OCI-LY1 (cell line): ENCODE results near the gene CRYBB3.

Experiments used
- EZH2 ChIP-seq: fragments of 200-600 bp; sonication (generic), shearing (Covaris generic); IDR thresholded peaks from 2 replicates; pipeline ENCODE4 v1.8.0; 2017; ENCODE audit warnings: borderline replicate concordance, mixed run types, mild to moderate bottlenecking, antibody characterized with exemption, low read length, moderate library complexity, mixed read lengths
- TF ChIP-seq, protein P1 (sequence below): fragments of 200-600 bp; sonication (generic), shearing (Covaris generic); IDR thresholded peaks from 2 replicates; pipeline ENCODE4 v1.5.1; 2017; ENCODE audit warnings: mild to moderate bottlenecking, antibody characterized with exemption, low read length, moderate library complexity, mixed read lengths

DNA sequence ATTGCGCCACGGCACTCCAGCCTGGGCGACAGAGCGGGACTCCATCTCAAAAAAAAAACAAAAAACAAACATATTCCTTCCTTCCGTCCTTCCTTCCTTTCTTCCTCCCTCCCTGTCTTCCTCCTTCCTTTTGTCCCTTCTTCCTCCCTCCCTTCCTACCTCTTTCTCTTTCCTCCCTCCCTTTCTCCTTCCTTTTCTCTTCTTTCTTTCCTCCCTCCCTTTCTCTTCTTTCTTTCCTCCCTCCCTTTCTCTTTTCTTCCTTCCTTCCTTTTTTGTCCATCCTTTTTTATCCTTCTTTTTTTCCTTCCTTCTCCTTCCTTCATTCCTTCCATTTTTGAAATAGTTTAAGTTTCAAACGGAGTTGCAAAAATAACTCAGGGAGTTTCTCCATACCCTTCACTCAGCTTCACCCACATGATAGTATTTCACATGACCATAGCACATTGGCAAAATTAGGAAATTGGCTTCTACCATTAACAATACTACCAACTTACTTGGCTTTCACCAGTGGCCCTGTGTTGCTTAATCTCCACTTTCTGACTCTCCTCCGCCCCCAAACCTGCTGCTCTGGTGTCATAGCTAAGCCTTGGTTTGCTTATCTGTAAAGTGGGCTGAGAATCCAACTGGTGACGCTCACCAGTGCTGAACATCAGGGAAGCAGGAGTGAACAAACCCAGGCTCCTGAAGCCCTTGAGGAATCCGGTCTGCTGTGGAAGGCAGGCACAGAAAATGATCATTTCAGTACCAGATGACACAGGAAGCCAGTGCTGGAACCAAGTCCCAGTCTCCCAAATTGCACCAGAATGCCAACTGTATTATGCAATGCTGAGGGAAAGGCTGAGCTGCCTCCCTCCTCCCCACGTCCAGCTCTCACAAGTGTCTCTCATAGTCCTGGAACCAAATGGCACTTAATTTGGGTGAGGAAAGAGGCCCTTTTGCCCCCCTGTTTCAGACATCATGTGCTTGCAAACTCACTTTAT is 17.2 kb upstream of the CRYBB3 start:
- TF ChIP-seq, protein P1, sequence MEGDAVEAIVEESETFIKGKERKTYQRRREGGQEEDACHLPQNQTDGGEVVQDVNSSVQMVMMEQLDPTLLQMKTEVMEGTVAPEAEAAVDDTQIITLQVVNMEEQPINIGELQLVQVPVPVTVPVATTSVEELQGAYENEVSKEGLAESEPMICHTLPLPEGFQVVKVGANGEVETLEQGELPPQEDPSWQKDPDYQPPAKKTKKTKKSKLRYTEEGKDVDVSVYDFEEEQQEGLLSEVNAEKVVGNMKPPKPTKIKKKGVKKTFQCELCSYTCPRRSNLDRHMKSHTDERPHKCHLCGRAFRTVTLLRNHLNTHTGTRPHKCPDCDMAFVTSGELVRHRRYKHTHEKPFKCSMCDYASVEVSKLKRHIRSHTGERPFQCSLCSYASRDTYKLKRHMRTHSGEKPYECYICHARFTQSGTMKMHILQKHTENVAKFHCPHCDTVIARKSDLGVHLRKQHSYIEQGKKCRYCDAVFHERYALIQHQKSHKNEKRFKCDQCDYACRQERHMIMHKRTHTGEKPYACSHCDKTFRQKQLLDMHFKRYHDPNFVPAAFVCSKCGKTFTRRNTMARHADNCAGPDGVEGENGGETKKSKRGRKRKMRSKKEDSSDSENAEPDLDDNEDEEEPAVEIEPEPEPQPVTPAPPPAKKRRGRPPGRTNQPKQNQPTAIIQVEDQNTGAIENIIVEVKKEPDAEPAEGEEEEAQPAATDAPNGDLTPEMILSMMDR = no peak
- no peak for TF ChIP-seq EZH2
